Upper lobe of left lung (tissue), 4 donors: ENCODE measurements around the gene NDC1.

Experiments used
- CTCF ChIP-seq, 6 experiments: fragments of 450-650 bp in 4 of 6; fragments of 200-600 bp in 2 of 6; sonication (generic) in 2 of 6; IDR thresholded peaks; one replicate each; pipeline ENCODE4 v1.5.1; 2016 to 2019; ENCODE audit warnings: antibody characterized with exemption in 6 of 6
- POLR2A ChIP-seq, 4 donors: fragments of 450-650 bp; IDR thresholded peaks; one replicate each; pipeline ENCODE4 v1.5.1; 2016 to 2017; ENCODE audit warnings: antibody characterized with exemption in 4 of 4, mild to moderate bottlenecking in 2 of 4
- POLR2AphosphoS5 ChIP-seq, 2 donors: sonication (generic); formaldehyde crosslinking; IDR thresholded peaks; one replicate each; pipeline ENCODE4 v1.5.1; 2017; ENCODE audit warnings: antibody characterized with exemption in 2 of 2

GRCh38 chr1:53851571-53852285 is 13.6 kb upstream of the NDC1 start:
- TF ChIP-seq POLR2AphosphoS5 (IDR thresholded peaks at IDR 0.05) (no peak), CTCF (IDR thresholded peaks at IDR 0.05) (no peak), POLR2A (IDR thresholded peaks at IDR 0.05) (no peak)
